Measurements from ENCODE around the gene RAB8B. TPM values are rescaled to one million over a fixed set of nuclear protein-coding genes. Genes with fewer than 3 reads are reported as not detected.

The RAB8B gene
- total RNA-seq, 4 donors from 2014 or later, result 36.0 to 55.4 (median 50.0) TPM

GRCh38 chr15:63180746-63181145, 8.7 kb upstream of the RAB8B start:
- TF ChIP-seq CTCF (IDR thresholded peaks at IDR 0.05), result no peak
- DNase-seq (ENCODE audit: low spot score), result no peak
- ATAC-seq (ENCODE audit: low FRiP score), result no peak

DNA sequence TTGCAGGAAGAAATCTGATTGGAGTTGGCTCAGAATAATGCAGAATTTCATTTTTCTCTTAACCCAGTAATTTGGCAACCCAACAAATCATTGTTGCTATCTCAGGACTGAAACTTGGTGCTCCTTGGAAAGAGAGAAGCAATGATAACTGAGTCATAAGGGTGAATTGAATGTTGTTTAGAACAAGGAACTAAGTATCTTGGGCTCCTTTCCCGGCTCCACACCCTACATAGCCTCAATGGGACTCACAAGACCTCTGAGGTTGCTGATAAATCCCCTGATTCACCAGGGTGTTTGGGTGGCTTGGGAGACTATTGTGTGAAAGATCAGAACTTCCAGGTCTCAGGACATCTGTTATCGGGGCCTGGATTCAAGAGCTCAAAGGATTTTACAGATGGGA, 7.8 kb upstream of the RAB8B start:
- ATAC-seq (ENCODE audit: low FRiP score) (no peak), DNase-seq (ENCODE audit: low spot score) (no peak)
- no peak for TF ChIP-seq CTCF (IDR thresholded peaks at IDR 0.05)

GRCh38 chr15:63185206-63185605, 4.2 kb upstream of the RAB8B start:
- no peak for DNase-seq (ENCODE audit: low spot score)
- no peak for ATAC-seq (ENCODE audit: low FRiP score)
- no peak for TF ChIP-seq CTCF (IDR thresholded peaks at IDR 0.05)

GRCh38 chr15:63186065-63186464, 3.3 kb upstream of the RAB8B start:
- ATAC-seq (ENCODE audit: low FRiP score), result no peak
- TF ChIP-seq CTCF (IDR thresholded peaks at IDR 0.05), result no peak
- DNase-seq (ENCODE audit: low spot score), result no peak

GRCh38 chr15:63187589-63188226, 1.7 kb upstream of the RAB8B start:
- TF ChIP-seq CTCF (IDR thresholded peaks at IDR 0.05), result no peak
- ATAC-seq (ENCODE audit: low FRiP score) (no peak), DNase-seq (ENCODE audit: low spot score) (no peak)

GRCh38 chr15:63188247-63188925, 1.0 kb upstream of the RAB8B start:
- ATAC-seq (ENCODE audit: low FRiP score), result no peak
- DNase-seq (ENCODE audit: low spot score), result no peak
- TF ChIP-seq CTCF (IDR thresholded peaks at IDR 0.05), result no peak

Data from omental fat pad (tissue), 4 donors.